ENCODE measurements around the gene SLC25A13. TPM values are rescaled to one million over a fixed set of nuclear protein-coding genes. Genes with fewer than 3 reads are reported as not detected.
"Not testable (repeated sequence)": the region's sequence is repeated elsewhere in the genome, so short reads cannot be mapped to it uniquely, and the experiment has no call there.

The SLC25A13 gene, protein sequence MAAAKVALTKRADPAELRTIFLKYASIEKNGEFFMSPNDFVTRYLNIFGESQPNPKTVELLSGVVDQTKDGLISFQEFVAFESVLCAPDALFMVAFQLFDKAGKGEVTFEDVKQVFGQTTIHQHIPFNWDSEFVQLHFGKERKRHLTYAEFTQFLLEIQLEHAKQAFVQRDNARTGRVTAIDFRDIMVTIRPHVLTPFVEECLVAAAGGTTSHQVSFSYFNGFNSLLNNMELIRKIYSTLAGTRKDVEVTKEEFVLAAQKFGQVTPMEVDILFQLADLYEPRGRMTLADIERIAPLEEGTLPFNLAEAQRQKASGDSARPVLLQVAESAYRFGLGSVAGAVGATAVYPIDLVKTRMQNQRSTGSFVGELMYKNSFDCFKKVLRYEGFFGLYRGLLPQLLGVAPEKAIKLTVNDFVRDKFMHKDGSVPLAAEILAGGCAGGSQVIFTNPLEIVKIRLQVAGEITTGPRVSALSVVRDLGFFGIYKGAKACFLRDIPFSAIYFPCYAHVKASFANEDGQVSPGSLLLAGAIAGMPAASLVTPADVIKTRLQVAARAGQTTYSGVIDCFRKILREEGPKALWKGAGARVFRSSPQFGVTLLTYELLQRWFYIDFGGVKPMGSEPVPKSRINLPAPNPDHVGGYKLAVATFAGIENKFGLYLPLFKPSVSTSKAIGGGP
- total RNA-seq, result 19.2 and 27.4 TPM in 2 replicates

DNA sequence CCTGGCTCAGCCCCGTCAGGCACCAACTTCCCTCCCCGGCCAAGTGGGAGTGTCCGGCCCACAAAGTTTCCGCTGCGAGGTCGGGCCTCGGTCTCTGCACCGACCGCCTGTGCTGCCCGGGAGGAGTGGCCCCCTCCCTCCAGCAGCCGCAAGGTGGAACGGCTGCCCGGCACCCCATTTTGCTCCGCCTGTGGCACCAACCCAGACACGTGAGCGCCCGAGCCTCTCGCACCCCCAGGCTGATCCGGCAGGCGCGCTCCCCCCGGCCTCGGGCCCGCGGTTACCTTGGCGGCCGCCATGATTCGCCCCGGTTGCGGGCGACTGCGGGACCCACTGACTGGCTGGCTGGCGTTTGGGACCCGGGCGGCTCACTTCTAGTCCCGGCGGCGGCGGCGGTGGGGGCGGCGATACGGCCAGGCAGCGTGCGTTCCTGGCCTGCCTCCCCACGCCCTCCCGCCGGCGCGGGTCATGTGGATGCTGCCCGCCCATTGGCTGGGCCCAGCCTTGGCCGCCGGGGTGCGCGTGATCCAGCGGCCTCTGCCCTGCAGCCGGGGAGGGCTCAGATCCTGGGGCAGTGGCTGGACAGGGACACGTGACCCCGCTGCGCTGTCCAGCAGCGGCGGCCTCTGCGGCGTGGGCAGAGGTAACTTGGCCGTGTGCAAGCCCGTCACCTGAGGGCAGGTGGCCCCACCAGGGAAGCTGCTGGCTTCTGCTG lies at the start of gene SLC25A13:
Gene SLC25A13, minus strand, starts transcription at position 441 of the 715 bp plus-strand sequence. Its CDS starts 142 bp downstream, at position 299.
- H3K36me3 ChIP-seq (ENCODE audit: insufficient read depth, low read length), result no peaks in the 10 kb centered on the region
- H3K27me3 ChIP-seq (ENCODE audit: insufficient read depth, low read length), result no peaks in the 10 kb centered on the region
- no peaks in the 10 kb centered on the region for H3K9me3 ChIP-seq (ENCODE audit: low read depth, low read length)
- DNase-seq (ENCODE audit: insufficient read length, low spot score, missing footprints), result peak; percentile 98
- peak within 1 kb of the TSS; percentile 93 for H2AFZ ChIP-seq (ENCODE audit: low read length)
- H3K79me2 ChIP-seq (ENCODE audit: insufficient read depth, low read length), result peaks cover 43% of the 10 kb centered on the region
- H3K4me1 ChIP-seq (ENCODE audit: insufficient read depth, low read length), result peaks cover 7% of the 10 kb centered on the region
- peak within 1 kb of the TSS; percentile 79 for H3K27ac ChIP-seq (ENCODE audit: low read depth, low read length)
- TF ChIP-seq, protein P1, sequence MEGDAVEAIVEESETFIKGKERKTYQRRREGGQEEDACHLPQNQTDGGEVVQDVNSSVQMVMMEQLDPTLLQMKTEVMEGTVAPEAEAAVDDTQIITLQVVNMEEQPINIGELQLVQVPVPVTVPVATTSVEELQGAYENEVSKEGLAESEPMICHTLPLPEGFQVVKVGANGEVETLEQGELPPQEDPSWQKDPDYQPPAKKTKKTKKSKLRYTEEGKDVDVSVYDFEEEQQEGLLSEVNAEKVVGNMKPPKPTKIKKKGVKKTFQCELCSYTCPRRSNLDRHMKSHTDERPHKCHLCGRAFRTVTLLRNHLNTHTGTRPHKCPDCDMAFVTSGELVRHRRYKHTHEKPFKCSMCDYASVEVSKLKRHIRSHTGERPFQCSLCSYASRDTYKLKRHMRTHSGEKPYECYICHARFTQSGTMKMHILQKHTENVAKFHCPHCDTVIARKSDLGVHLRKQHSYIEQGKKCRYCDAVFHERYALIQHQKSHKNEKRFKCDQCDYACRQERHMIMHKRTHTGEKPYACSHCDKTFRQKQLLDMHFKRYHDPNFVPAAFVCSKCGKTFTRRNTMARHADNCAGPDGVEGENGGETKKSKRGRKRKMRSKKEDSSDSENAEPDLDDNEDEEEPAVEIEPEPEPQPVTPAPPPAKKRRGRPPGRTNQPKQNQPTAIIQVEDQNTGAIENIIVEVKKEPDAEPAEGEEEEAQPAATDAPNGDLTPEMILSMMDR (IDR thresholded peaks at IDR 0.05; ENCODE audit: extremely low read depth, low read depth, low read length), result no peak
- peak within 1 kb of the TSS; percentile 90 for H3K4me3 ChIP-seq (ENCODE audit: insufficient read depth, low read length)
- peak within 1 kb of the TSS; percentile 74 for H3K4me2 ChIP-seq (ENCODE audit: insufficient read depth, low read length)
- H4K20me1 ChIP-seq (ENCODE audit: insufficient read depth, low read length), result no peaks in the 10 kb centered on the region

DNA sequence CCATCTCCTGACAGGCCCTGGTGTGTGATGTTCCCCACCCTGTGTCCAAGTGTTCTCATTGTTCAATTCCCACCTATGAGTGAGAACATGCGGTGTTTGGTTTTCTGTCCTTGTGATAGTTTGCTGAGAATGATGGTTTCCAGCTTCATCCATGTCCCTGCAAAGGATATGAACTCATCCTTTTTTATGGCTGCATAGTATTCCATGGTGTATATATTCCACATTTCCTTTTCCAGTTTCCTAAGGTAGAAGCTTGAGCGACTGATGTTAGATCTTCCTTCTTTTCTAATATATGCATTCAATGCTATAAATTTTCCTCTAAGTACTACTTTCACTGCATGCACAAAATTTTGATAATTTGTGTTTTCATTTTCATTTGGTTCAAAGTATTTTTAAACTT lies 44.0 kb upstream of the SLC25A13 start:
- H2AFZ ChIP-seq (ENCODE audit: low read length); H3K27me3 ChIP-seq (ENCODE audit: insufficient read depth, low read length); H3K4me1 ChIP-seq (ENCODE audit: insufficient read depth, low read length); H4K20me1 ChIP-seq (ENCODE audit: insufficient read depth, low read length); H3K9me3 ChIP-seq (ENCODE audit: low read depth, low read length); DNase-seq (ENCODE audit: insufficient read length, low spot score, missing footprints); H3K4me2 ChIP-seq (ENCODE audit: insufficient read depth, low read length); H3K36me3 ChIP-seq (ENCODE audit: insufficient read depth, low read length); H3K4me3 ChIP-seq (ENCODE audit: insufficient read depth, low read length); H3K79me2 ChIP-seq (ENCODE audit: insufficient read depth, low read length); H3K27ac ChIP-seq (ENCODE audit: low read depth, low read length): not testable (repeated sequence)

DNA sequence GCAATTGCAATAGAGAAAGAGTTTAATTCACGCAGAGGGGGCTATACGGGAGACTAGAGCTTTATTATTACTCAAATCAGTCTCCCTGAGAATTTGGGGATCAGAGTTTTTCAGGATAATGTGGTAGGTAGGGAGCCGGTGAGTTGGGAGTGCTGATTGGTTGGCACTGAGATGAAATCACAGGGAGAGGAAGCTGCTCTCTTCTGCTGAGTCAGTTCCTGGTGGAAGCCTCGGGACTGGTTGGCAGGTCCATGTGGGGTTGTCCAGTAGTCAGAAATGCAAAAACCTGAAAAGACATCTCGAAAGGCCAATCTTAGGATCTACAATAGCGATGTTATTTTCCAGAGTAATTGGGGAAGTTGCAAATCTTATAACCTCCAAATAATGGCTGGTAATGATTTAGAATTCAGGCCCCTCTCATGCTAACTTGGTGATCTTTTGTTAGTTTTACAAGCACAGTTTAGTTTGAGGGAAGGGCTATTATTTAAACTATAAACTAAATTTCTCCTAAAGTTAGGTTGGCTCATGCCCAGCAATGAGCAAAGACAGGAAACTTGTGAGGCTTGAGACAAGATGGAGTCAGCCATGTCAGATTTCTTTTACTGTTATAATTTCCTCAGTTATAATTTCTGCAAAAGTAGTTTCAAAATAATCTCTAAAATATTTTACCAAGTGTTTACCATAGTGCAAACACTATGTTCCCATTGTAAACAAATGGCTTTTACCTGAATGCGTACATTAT lies 39.4 kb upstream of the SLC25A13 start:
- H3K4me2 ChIP-seq (ENCODE audit: insufficient read depth, low read length), result no peak overlapping the region
- no peak for DNase-seq (ENCODE audit: insufficient read length, low spot score, missing footprints)
- H3K4me3 ChIP-seq (ENCODE audit: insufficient read depth, low read length), result no peak overlapping the region
- TF ChIP-seq, protein P1 (IDR thresholded peaks at IDR 0.05; ENCODE audit: extremely low read depth, low read depth, low read length), result no peak
- no peak overlapping the region for H2AFZ ChIP-seq (ENCODE audit: low read length)
- no peaks in the 10 kb centered on the region for H3K4me1 ChIP-seq (ENCODE audit: insufficient read depth, low read length)
- no peaks in the 10 kb centered on the region for H4K20me1 ChIP-seq (ENCODE audit: insufficient read depth, low read length)
- H3K36me3 ChIP-seq (ENCODE audit: insufficient read depth, low read length), result no peaks in the 10 kb centered on the region
- H3K27ac ChIP-seq (ENCODE audit: low read depth, low read length), result no peak overlapping the region
- H3K9me3 ChIP-seq (ENCODE audit: low read depth, low read length), result no peaks in the 10 kb centered on the region
- H3K79me2 ChIP-seq (ENCODE audit: insufficient read depth, low read length), result no peaks in the 10 kb centered on the region
- H3K27me3 ChIP-seq (ENCODE audit: insufficient read depth, low read length), result no peaks in the 10 kb centered on the region

DNA sequence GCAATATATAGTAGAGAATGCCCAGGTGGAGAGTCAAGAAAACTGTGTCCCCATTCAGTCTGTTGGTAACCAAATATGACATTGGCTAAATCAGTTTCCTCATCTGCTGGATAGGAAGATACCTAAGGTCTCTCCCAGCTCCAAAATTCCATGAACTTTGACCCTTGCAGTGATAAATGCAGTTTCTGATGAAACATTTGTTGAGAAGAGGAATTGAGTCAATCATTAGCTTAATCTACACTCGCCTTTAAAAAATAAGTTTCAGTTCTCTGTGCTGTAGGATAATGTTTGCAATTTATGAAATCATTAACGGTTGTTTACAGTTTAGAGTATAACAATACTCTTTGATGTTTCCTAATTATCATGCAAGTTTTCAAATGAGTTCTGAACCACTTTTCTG lies 38.0 kb upstream of the SLC25A13 start:
- no peaks in the 10 kb centered on the region for H3K4me1 ChIP-seq (ENCODE audit: insufficient read depth, low read length)
- H4K20me1 ChIP-seq (ENCODE audit: insufficient read depth, low read length), result no peaks in the 10 kb centered on the region
- TF ChIP-seq, protein P1 (IDR thresholded peaks at IDR 0.05; ENCODE audit: extremely low read depth, low read depth, low read length), result no peak
- H3K4me2 ChIP-seq (ENCODE audit: insufficient read depth, low read length), result no peak overlapping the region
- H3K9me3 ChIP-seq (ENCODE audit: low read depth, low read length), result no peaks in the 10 kb centered on the region
- no peak overlapping the region for H3K27ac ChIP-seq (ENCODE audit: low read depth, low read length)
- peaks cover 3% of the 10 kb centered on the region for H3K27me3 ChIP-seq (ENCODE audit: insufficient read depth, low read length)
- no peaks in the 10 kb centered on the region for H3K36me3 ChIP-seq (ENCODE audit: insufficient read depth, low read length)
- no peaks in the 10 kb centered on the region for H3K79me2 ChIP-seq (ENCODE audit: insufficient read depth, low read length)
- DNase-seq (ENCODE audit: insufficient read length, low spot score, missing footprints), result no peak
- H2AFZ ChIP-seq (ENCODE audit: low read length), result no peak overlapping the region
- no peak overlapping the region for H3K4me3 ChIP-seq (ENCODE audit: insufficient read depth, low read length)

DNA sequence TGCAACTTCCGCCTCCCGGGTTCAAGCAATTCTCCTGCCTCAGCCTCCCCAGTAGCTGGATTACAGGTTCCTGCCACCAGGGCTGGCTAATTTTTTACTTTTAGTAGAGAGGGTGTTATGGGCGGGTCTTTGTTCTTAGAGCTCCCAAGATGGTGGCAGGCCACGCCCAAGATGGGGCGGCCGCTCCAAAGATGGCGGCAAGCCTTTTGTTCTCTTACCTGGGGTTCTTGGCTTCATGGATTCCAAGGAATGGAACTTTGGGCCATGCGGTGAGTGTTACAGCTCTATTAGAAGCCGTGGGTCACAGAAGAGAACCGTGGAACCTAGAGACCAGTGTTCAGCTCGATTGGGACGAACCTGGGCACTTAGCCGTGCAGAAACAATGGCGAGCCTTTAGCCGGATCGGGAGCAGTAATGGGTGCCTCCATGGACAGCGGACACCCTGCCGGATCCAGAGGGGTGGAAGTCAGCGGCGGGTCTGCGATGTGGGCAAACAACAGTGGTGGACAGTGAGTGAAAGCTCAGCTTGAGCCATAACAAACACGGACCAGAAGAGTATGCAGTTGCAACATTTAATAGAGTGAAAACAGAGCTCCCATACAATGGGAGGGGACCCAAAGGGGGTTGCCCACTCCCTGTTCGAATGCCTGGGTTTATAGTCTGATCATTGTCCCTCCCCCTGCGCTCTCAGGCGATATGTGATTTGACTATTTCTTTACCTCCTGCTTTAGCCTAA lies 36.5 kb upstream of the SLC25A13 start:
- not testable (repeated sequence) for H3K36me3 ChIP-seq (ENCODE audit: insufficient read depth, low read length)

More for the DNA sequence above, 36.5 kb upstream of the SLC25A13 start:
- DNase-seq (ENCODE audit: insufficient read length, low spot score, missing footprints); H3K4me2 ChIP-seq (ENCODE audit: insufficient read depth, low read length); H3K9me3 ChIP-seq (ENCODE audit: low read depth, low read length); H4K20me1 ChIP-seq (ENCODE audit: insufficient read depth, low read length); H3K27me3 ChIP-seq (ENCODE audit: insufficient read depth, low read length); H2AFZ ChIP-seq (ENCODE audit: low read length); H3K79me2 ChIP-seq (ENCODE audit: insufficient read depth, low read length); H3K4me1 ChIP-seq (ENCODE audit: insufficient read depth, low read length); H3K4me3 ChIP-seq (ENCODE audit: insufficient read depth, low read length); H3K27ac ChIP-seq (ENCODE audit: low read depth, low read length): not testable (repeated sequence)

Data from osteoblast (primary cell).